ENCODE results near the gene PRSS1.

The PRSS1 gene

DNA sequence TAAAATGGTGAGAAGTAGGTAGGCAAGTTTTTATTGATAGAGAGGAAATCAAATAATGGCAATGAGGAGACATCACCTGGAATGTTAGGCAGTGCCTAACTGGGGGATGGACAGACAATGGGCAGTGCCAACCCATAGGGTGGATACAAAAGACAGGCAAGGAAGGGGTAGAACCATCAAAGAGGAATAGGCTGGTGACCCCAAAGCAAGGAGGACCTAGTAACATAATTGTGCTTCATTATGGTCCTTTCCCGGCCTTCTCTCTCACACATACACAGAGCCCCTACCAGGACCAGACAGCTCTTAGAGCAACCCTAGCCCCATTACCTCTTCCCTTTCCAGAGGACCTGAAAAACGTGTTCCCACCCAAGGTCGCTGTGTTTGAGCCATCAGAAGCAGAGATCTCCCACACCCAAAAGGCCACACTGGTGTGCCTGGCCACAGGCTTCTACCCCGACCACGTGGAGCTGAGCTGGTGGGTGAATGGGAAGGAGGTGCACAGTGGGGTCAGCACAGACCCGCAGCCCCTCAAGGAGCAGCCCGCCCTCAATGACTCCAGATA lies 51.5 kb downstream of the PRSS1 start:
- no peaks in the 10 kb centered on the region for H3K36me3 ChIP-seq (replicated peaks; ENCODE audit: insufficient read depth, low read length)
- no peak overlapping the region for H2AFZ ChIP-seq (ENCODE audit: low read length)
- DNase-seq, result no peak
- H4K20me1 ChIP-seq (ENCODE audit: insufficient read depth, low read length), result no peaks in the 10 kb centered on the region
- no peaks in the 10 kb centered on the region for H3K4me1 ChIP-seq (ENCODE audit: low read length)
- H3K4me2 ChIP-seq (ENCODE audit: low read depth, low read length), result no peak overlapping the region
- H3F3A ChIP-seq (ENCODE audit: insufficient read depth, low read length), result no peaks in the 10 kb centered on the region
- H3K79me2 ChIP-seq (ENCODE audit: low read length), result no peaks in the 10 kb centered on the region
- H3K9me3 ChIP-seq (replicated peaks; ENCODE audit: insufficient read depth, low read length), result no peaks in the 10 kb centered on the region
- no peaks in the 10 kb centered on the region for H3K9me2 ChIP-seq (replicated peaks; ENCODE audit: insufficient read depth, low read length)
- 0 out of 2 replicates have a peak, but pooled peaks cover 14% of the 10 kb centered on the region for H3K27me3 ChIP-seq (replicated peaks; ENCODE audit: insufficient read depth, low read length)
- H3K27ac ChIP-seq (ENCODE audit: low read length), result no peak overlapping the region
- no peak overlapping the region for H3K4me3 ChIP-seq (ENCODE audit: low read length)
- no peak overlapping the region for H3K9ac ChIP-seq (ENCODE audit: low read length)
- no peak for TF ChIP-seq EZH2 (optimal IDR thresholded peaks at IDR 0.05; ENCODE audit: low read depth, low read length)
- TF ChIP-seq, protein P1, sequence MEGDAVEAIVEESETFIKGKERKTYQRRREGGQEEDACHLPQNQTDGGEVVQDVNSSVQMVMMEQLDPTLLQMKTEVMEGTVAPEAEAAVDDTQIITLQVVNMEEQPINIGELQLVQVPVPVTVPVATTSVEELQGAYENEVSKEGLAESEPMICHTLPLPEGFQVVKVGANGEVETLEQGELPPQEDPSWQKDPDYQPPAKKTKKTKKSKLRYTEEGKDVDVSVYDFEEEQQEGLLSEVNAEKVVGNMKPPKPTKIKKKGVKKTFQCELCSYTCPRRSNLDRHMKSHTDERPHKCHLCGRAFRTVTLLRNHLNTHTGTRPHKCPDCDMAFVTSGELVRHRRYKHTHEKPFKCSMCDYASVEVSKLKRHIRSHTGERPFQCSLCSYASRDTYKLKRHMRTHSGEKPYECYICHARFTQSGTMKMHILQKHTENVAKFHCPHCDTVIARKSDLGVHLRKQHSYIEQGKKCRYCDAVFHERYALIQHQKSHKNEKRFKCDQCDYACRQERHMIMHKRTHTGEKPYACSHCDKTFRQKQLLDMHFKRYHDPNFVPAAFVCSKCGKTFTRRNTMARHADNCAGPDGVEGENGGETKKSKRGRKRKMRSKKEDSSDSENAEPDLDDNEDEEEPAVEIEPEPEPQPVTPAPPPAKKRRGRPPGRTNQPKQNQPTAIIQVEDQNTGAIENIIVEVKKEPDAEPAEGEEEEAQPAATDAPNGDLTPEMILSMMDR (IDR thresholded peaks at IDR 0.05; ENCODE audit: low read length), result no peak
- no peak for TF ChIP-seq EZH2phosphoT487 (IDR thresholded peaks at IDR 0.05; ENCODE audit: low read length)

DNA sequence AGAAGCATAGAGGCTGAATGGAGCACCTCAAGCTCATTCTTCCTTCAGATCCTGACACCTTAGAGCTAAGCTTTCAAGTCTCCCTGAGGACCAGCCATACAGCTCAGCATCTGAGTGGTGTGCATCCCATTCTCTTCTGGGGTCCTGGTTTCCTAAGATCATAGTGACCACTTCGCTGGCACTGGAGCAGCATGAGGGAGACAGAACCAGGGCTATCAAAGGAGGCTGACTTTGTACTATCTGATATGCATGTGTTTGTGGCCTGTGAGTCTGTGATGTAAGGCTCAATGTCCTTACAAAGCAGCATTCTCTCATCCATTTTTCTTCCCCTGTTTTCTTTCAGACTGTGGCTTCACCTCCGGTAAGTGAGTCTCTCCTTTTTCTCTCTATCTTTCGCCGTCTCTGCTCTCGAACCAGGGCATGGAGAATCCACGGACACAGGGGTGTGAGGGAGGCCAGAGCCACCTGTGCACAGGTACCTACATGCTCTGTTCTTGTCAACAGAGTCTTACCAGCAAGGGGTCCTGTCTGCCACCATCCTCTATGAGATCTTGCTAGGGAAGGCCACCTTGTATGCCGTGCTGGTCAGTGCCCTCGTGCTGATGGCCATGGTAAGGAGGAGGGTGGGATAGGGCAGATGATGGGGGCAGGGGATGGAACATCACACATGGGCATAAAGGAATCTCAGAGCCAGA lies 52.5 kb downstream of the PRSS1 start:
- no peak for DNase-seq
- Histone ChIP-seq H3K9ac (ENCODE audit: low read length) (no peak overlapping the region), H3K4me3 (ENCODE audit: low read length) (no peak overlapping the region), H3F3A (ENCODE audit: insufficient read depth, low read length) (no peaks in the 10 kb centered on the region), H3K4me2 (ENCODE audit: low read depth, low read length) (no peak overlapping the region), H4K20me1 (ENCODE audit: insufficient read depth, low read length) (no peaks in the 10 kb centered on the region), H3K27ac (ENCODE audit: low read length) (no peak overlapping the region), H3K79me2 (ENCODE audit: low read length) (no peaks in the 10 kb centered on the region), H3K27me3 (replicated peaks; ENCODE audit: insufficient read depth, low read length) (0 out of 2 replicates have a peak, but pooled peaks cover 7% of the 10 kb centered on the region), H3K9me3 (replicated peaks; ENCODE audit: insufficient read depth, low read length) (no peaks in the 10 kb centered on the region), H3K4me1 (ENCODE audit: low read length) (peaks cover 10% of the 10 kb centered on the region), H2AFZ (ENCODE audit: low read length) (no peak overlapping the region), H3K36me3 (replicated peaks; ENCODE audit: insufficient read depth, low read length) (no peaks in the 10 kb centered on the region), H3K9me2 (replicated peaks; ENCODE audit: insufficient read depth, low read length) (no peaks in the 10 kb centered on the region)
- no peak for TF ChIP-seq EZH2phosphoT487 (IDR thresholded peaks at IDR 0.05; ENCODE audit: low read length)
- TF ChIP-seq, protein P1 (IDR thresholded peaks at IDR 0.05; ENCODE audit: low read length), result no peak
- TF ChIP-seq EZH2 (optimal IDR thresholded peaks at IDR 0.05; ENCODE audit: low read depth, low read length), result no peak

DNA sequence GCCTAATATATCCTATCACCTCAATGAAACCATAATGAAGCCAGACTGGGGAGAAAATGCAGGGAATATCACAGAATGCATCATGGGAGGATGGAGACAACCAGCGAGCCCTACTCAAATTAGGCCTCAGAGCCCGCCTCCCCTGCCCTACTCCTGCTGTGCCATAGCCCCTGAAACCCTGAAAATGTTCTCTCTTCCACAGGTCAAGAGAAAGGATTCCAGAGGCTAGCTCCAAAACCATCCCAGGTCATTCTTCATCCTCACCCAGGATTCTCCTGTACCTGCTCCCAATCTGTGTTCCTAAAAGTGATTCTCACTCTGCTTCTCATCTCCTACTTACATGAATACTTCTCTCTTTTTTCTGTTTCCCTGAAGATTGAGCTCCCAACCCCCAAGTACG lies 53.0 kb downstream of the PRSS1 start:
- no peak overlapping the region for H3K9ac ChIP-seq (ENCODE audit: low read length)
- no peaks in the 10 kb centered on the region for H3K9me3 ChIP-seq (replicated peaks; ENCODE audit: insufficient read depth, low read length)
- peaks cover 3% of the 10 kb centered on the region; the same call in 1 of the 2 replicates for H3F3A ChIP-seq (ENCODE audit: insufficient read depth, low read length)
- DNase-seq, result no peak
- 0 out of 2 replicates have a peak, but pooled peaks cover 3% of the 10 kb centered on the region for H3K27me3 ChIP-seq (replicated peaks; ENCODE audit: insufficient read depth, low read length)
- no peaks in the 10 kb centered on the region for H3K9me2 ChIP-seq (replicated peaks; ENCODE audit: insufficient read depth, low read length)
- no peak overlapping the region for H3K27ac ChIP-seq (ENCODE audit: low read length)
- H3K36me3 ChIP-seq (replicated peaks; ENCODE audit: insufficient read depth, low read length), result no peaks in the 10 kb centered on the region
- no peak overlapping the region for H3K4me2 ChIP-seq (ENCODE audit: low read depth, low read length)
- H3K4me1 ChIP-seq (ENCODE audit: low read length), result peaks cover 15% of the 10 kb centered on the region
- no peak overlapping the region for H3K4me3 ChIP-seq (ENCODE audit: low read length)
- no peak for TF ChIP-seq EZH2 (optimal IDR thresholded peaks at IDR 0.05; ENCODE audit: low read depth, low read length)
- no peak for TF ChIP-seq EZH2phosphoT487 (IDR thresholded peaks at IDR 0.05; ENCODE audit: low read length)
- TF ChIP-seq, protein P1 (IDR thresholded peaks at IDR 0.05; ENCODE audit: low read length), result no peak
- H4K20me1 ChIP-seq (ENCODE audit: insufficient read depth, low read length), result no peaks in the 10 kb centered on the region
- no peak overlapping the region for H2AFZ ChIP-seq (ENCODE audit: low read length)
- H3K79me2 ChIP-seq (ENCODE audit: low read length), result no peaks in the 10 kb centered on the region
